CD4-positive, alpha-beta memory T cell (primary cell): ENCODE results near the gene ST3GAL2. TPM values are rescaled to one million over a fixed set of nuclear protein-coding genes. Genes with fewer than 3 reads are reported as not detected.

Source experiments
- CTCF ChIA-PET: fragments of 350-600 bp; sonication (Branson Sonifier 250); formaldehyde crosslinking; loops from one replicate; lab custom pipeline; 2021; ENCODE audit warnings: inconsistent platforms; ENCODE audit not compliant: partially characterized antibody; lab: Charles Lee
- POLR2A ChIA-PET: fragments of 350-600 bp; sonication (Branson Sonifier 250); formaldehyde crosslinking; loops from one replicate; lab custom pipeline; 2021; ENCODE audit not compliant: partially characterized antibody; lab: Charles Lee
- DNase-seq, 5 donors: peaks; one replicate each; pipeline versions ENCODE4 v3.0.0 to v3.0.0-alpha.2; 2020 to 2022; ENCODE audit warnings: mixed read lengths in 1 of 5
- H3K27ac ChIP-seq: one replicate; pipeline ENCODE4 v1.7.0; 2013; ENCODE audit warnings: low read depth, low read length
- H3K27me3 ChIP-seq: 2 replicates; pipeline ENCODE4 v1.7.0; 2013; ENCODE audit warnings: mild to moderate bottlenecking, low read length, moderate library complexity; ENCODE audit not compliant: insufficient read depth
- H3K36me3 ChIP-seq: 2 replicates; pipeline ENCODE4 v1.7.0; 2013; ENCODE audit warnings: mild to moderate bottlenecking, low read length, moderate library complexity; ENCODE audit not compliant: insufficient read depth
- H3K4me1 ChIP-seq: 2 replicates; pipeline ENCODE4 v1.7.0; 2013; ENCODE audit warnings: mild to moderate bottlenecking, low read length, moderate library complexity; ENCODE audit not compliant: insufficient read depth
- H3K4me3 ChIP-seq, 2 donors: one replicate each; pipeline ENCODE4 v1.7.0; 2013; ENCODE audit warnings: low read length in 2 of 2, mild to moderate bottlenecking in 1 of 2
- H3K9me3 ChIP-seq, 2 donors: one replicate each; pipeline ENCODE4 v1.7.0; 2013; ENCODE audit warnings: low read length in 2 of 2, control low read depth in 1 of 2; ENCODE audit not compliant: control insufficient read depth in 1 of 2
- H3K27ac Mint-ChIP-seq, 7 donors: one replicate each; pipeline ENCODE4 v1.8.0; 2020 to 2021; ENCODE audit warnings: mixed read lengths in 7 of 7, mild to moderate bottlenecking in 6 of 7, inconsistent platforms in 3 of 7, moderate library complexity in 3 of 7
- H3K27me3 Mint-ChIP-seq, 2 donors: one replicate each; pipeline ENCODE4 v1.8.0; 2020 to 2021; ENCODE audit warnings: mixed read lengths in 2 of 2
- H3K36me3 Mint-ChIP-seq, 2 donors: one replicate each; pipeline ENCODE4 v1.8.0; 2020 to 2021; ENCODE audit warnings: mixed read lengths in 2 of 2, inconsistent platforms in 1 of 2, mild to moderate bottlenecking in 1 of 2
- H3K4me1 Mint-ChIP-seq, 4 donors: one replicate each; pipeline ENCODE4 v1.8.0; 2020 to 2021; ENCODE audit warnings: mixed read lengths in 4 of 4, mild to moderate bottlenecking in 1 of 4
- H3K4me3 Mint-ChIP-seq, 8 donors: one replicate each; pipeline ENCODE4 v1.8.0; 2020 to 2021; ENCODE audit warnings: mixed read lengths in 8 of 8, mild to moderate bottlenecking in 7 of 8, moderate library complexity in 6 of 8, inconsistent platforms in 3 of 8
- H3K9me3 Mint-ChIP-seq, 8 donors: one replicate each; pipeline ENCODE4 v1.8.0; 2020 to 2021; ENCODE audit warnings: mixed read lengths in 8 of 8, mild to moderate bottlenecking in 5 of 8, inconsistent platforms in 3 of 8, moderate library complexity in 1 of 8
- intact Hi-C: fragments of 100-400 bp; cut with micrococcal nuclease; formaldehyde crosslinking; loops from one replicate; pipeline ENCODE4 v1.15.1; 2023
- polyA plus RNA-seq, 2 donors: library from polyadenylated mRNA; unstranded; fragments of 300-500 nt; fragmentation: Illumina TruSeq; gene quantifications; one replicate each; pipeline ENCODE4 v1.2.3, GENCODE V29; 2021
- total RNA-seq, 2 experiments: library from RNA; stranded (reverse); gene quantifications; one replicate each; pipeline ENCODE4 v1.2.3, GENCODE V29; 2021

ST3GAL2 gene
- total and polyA plus RNA-seq, 4 experiments from 2014 or later, result 10.0 to 30.8 (median 21.7) TPM

DNA sequence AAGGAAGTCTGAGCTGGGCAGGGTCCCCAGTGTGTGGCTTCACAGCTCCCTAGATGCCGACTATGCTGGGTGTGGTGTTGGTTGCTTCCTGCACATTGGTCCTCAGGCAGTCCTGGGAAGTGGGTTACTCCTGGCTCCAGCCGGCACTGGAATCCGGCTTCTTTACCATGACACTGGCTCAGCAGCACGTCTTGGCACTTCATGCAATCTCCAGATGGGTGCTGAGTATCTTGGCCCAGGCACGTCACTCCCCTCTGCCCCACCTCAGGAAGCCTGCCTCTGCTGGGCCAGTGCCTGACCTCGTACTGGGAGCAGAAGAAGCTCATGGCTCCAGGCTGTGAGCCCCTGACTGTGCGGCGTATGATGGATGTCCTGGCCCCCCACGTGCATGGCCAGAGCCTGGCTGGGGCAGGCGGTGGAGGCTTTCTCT lies 40.0 kb upstream of the ST3GAL2 start:
- Mint-ChIP-seq H3K36me3 (peaks cover 13 to 42% of the 10 kb centered on the region in 2 donors), H3K4me1 (peaks cover 0 to 9% (median under 1%) of the 10 kb centered on the region in 4 donors), H3K9me3 (no peaks in the 10 kb centered on the region), H3K27me3 (no peaks in the 10 kb centered on the region), H3K4me3 (no peak overlapping the region), H3K27ac (peak overlapping the region in 3 of 7 donors; percentile 13 to 42 (median 36))
- Histone ChIP-seq H3K9me3 (no peaks in the 10 kb centered on the region), H3K27ac (no peak overlapping the region), H3K4me3 (no peak overlapping the region), H3K4me1 (no peaks in the 10 kb centered on the region), H3K27me3 (no peaks in the 10 kb centered on the region), H3K36me3 (peaks cover 34% of the 10 kb centered on the region)
- ChIA-PET CTCF (interaction anchor here (0.9 kb wide), 1 partner anchor 84 kb away, joined by 3 read pairs; no protein-coding TSS in a partner anchor), POLR2A (interaction anchor here (1.2 kb wide), 1 partner anchor 25 kb away, joined by 5 read pairs; the partner anchor contains the start of gene FCSK)
- intact Hi-C loops, result no loop called here
- DNase-seq, result no peak

- Mint-ChIP-seq H3K27ac (peak overlapping the region in 2 of 7 donors; percentile 30 to 50), H3K27me3 (no peaks in the 10 kb centered on the region), H3K4me1 (peaks cover 0 to 9% (median under 1%) of the 10 kb centered on the region in 4 donors), H3K9me3 (no peaks in the 10 kb centered on the region), H3K36me3 (peaks cover 13 to 38% of the 10 kb centered on the region in 2 donors), H3K4me3 (no peak overlapping the region)
- intact Hi-C loops, result no loop called here
- peaks cover 27% of the 10 kb centered on the region for H3K36me3 ChIP-seq
- no peak overlapping the region for H3K4me3 ChIP-seq
- no peaks in the 10 kb centered on the region for H3K9me3 ChIP-seq
- no peak for DNase-seq
- no peak overlapping the region for H3K27ac ChIP-seq
- no peaks in the 10 kb centered on the region for H3K27me3 ChIP-seq
- H3K4me1 ChIP-seq, result no peaks in the 10 kb centered on the region
- CTCF ChIA-PET, result interaction anchor here (0.9 kb wide), 1 partner anchor 83 kb away, joined by 3 read pairs; no protein-coding TSS in a partner anchor
- POLR2A ChIA-PET, result interaction anchor here (1.0 to 1.2 kb wide), 2 partner anchors 9 to 24 kb away, joined by 4 to 5 read pairs; partner anchors contain the start of gene FCSK
Measured at GRCh38 chr16:70478169-70478568, 39.3 kb upstream of the ST3GAL2 start.

DNA sequence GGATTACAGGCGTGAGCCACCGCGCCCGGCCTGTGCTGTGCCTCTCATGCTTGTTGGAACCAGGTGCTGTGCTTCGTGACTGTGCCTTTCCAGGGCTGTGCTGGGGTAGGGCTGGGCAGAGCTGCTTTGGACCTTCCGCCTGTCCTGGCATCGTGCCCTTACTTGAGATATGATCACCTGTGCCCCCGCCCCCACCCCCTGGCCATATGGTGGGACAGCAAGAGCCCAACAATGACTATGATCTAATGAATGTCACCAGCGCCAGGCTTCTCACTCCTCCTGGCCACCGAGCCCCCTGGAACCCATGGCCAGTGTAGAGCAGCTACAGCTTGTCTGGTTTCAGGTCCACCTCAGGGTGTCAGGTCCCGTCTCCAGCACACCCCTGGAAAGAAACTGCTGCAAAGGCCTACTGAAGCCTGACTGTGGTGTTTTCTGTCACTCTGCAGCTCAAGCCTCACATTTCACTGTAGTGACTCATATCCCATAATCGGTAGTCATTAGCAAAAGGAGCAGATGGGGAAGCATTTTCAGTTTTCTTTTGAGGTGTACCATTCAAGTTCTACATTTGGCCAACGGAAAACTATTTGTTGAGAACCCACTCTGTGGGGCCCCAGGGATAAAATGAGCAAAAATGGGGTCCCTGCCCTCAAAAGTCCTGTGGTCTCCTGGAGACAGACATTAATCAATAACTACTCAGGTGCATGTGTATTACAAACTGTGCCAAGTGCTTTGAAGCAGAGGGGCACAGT lies 37.5 kb upstream of the ST3GAL2 start:
- peaks cover 17% of the 10 kb centered on the region for H3K36me3 ChIP-seq
- H3K27ac Mint-ChIP-seq, result peak overlapping the region in 3 of 7 donors; percentile 48 to 63 (median 61)
- no peak overlapping the region for H3K4me3 Mint-ChIP-seq
- intact Hi-C loops, result no loop called here
- no peaks in the 10 kb centered on the region for H3K27me3 ChIP-seq
- H3K4me1 Mint-ChIP-seq, result peaks cover 0 to 9% (median under 1%) of the 10 kb centered on the region in 4 donors
- no peak overlapping the region for H3K4me3 ChIP-seq
- DNase-seq, result no peak
- H3K36me3 Mint-ChIP-seq, result peaks cover 5 to 27% of the 10 kb centered on the region in 2 donors
- CTCF ChIA-PET, result no interaction called here
- H3K27me3 Mint-ChIP-seq, result no peaks in the 10 kb centered on the region
- no peak overlapping the region for H3K27ac ChIP-seq
- POLR2A ChIA-PET, result interaction anchor here (2.0 kb wide), 1 partner anchor 95 kb away, joined by 7 read pairs; no protein-coding TSS in a partner anchor
- H3K9me3 ChIP-seq, result no peaks in the 10 kb centered on the region
- H3K4me1 ChIP-seq, result no peaks in the 10 kb centered on the region
- no peaks in the 10 kb centered on the region for H3K9me3 Mint-ChIP-seq

DNA sequence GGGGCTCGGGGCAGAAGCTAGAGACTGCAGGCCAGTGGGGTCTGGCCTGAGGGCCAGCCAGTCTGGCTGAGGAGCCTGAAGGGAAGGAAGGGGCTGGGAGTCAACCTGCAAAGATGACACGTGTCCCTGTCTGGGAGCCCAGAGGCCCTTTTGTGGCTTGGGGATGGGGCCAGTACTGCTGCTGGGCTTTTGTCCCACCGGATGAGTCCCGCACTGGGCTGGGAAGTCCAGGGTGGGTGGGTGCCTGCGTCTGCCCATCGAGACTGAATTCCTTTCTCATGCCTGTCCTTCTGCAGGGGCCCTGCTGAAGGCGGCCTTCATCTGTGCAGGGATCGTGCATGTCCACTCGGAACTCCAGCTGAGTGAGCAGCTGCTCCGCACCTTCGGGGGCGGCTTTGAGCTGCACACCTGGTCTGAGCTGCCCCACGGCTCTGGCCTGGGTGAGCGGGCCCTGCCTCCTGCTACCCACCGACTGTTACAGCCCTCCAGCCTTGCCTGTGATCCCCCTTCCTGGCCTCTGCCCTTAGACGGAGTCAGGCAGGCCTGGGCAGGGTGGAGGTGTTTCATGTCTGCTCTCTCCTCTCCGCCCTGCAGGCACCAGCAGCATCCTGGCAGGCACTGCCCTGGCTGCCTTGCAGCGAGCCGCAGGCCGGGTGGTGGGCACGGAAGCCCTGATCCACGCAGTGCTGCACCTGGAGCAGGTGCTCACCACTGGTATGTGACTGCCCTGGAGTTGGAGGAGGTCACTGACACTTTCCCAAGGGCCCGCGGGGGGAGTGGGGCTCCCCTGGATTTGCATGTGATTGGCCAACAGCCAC lies 36.4 kb upstream of the ST3GAL2 start:
- no peak overlapping the region for H3K4me3 ChIP-seq
- no peaks in the 10 kb centered on the region for H3K9me3 ChIP-seq
- peaks cover 10% of the 10 kb centered on the region for H3K36me3 ChIP-seq
- no peaks in the 10 kb centered on the region for H3K4me1 ChIP-seq
- intact Hi-C loops, result no loop called here
- ChIA-PET CTCF (no interaction called here), POLR2A (interaction anchor here (2.0 kb wide), 1 partner anchor 94 kb away, joined by 7 read pairs; no protein-coding TSS in a partner anchor)
- Mint-ChIP-seq H3K4me1 (peaks cover 0 to 9% (median under 1%) of the 10 kb centered on the region in 4 donors), H3K9me3 (no peaks in the 10 kb centered on the region), H3K4me3 (no peak overlapping the region), H3K36me3 (peaks cover 5 to 22% of the 10 kb centered on the region in 2 donors), H3K27ac (no peak overlapping the region), H3K27me3 (no peaks in the 10 kb centered on the region)
- DNase-seq, result no peak
- H3K27me3 ChIP-seq, result no peaks in the 10 kb centered on the region
- H3K27ac ChIP-seq, result no peak overlapping the region

DNA sequence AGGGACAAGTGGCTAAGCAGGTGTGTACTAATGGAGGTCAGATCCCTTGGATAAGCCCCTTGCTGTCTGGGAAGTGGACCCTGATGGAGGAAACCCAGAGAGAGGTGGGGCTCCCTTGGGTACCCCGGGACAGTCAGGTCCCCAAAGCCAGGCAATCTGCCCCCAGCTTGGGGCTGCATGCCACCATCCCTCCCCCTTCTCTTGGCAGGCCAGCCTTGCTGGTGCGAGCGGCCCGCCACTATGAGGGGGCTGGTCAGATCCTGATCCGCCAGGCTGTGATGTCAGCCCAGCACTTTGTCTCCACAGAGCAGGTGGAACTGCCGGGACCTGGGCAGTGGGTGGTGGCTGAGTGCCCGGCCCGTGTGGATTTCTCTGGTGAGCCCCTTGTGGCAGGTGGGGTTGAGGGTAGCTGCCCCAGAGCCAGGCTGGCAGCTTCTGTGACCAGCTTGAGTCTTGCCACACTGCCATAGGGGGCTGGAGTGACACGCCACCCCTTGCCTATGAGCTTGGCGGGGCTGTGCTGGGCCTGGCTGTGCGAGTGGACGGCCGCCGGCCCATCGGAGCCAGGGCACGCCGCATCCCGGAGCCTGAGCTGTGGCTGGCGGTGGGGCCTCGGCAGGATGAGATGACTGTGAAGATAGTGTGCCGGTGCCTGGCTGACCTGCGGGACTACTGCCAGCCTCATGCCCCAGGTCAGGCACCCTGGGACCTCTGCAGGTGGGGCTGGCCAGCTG lies 35.6 kb upstream of the ST3GAL2 start:
- Histone ChIP-seq H3K4me1 (no peaks in the 10 kb centered on the region), H3K4me3 (no peak overlapping the region), H3K9me3 (no peaks in the 10 kb centered on the region), H3K27ac (no peak overlapping the region), H3K36me3 (peaks cover 2% of the 10 kb centered on the region), H3K27me3 (no peaks in the 10 kb centered on the region)
- Mint-ChIP-seq H3K4me3 (no peak overlapping the region), H3K27ac (peak overlapping the region in 2 of 7 donors; percentile 22 to 82), H3K4me1 (peaks cover 0 to 9% (median under 1%) of the 10 kb centered on the region in 4 donors), H3K36me3 (peaks cover 5 to 22% of the 10 kb centered on the region in 2 donors), H3K27me3 (no peaks in the 10 kb centered on the region), H3K9me3 (no peaks in the 10 kb centered on the region)
- ChIA-PET CTCF (interaction anchor here (1.5 kb wide), 1 partner anchor 105 kb away, joined by 3 read pairs; no protein-coding TSS in a partner anchor), POLR2A (interaction anchor here (2.0 kb wide), 1 partner anchor 93 kb away, joined by 7 read pairs; no protein-coding TSS in a partner anchor)
- intact Hi-C loops, result loop anchor here (5.0 kb wide), 1 partner anchor 77 kb away; no protein-coding TSS in a partner anchor
- DNase-seq, result no peak

DNA sequence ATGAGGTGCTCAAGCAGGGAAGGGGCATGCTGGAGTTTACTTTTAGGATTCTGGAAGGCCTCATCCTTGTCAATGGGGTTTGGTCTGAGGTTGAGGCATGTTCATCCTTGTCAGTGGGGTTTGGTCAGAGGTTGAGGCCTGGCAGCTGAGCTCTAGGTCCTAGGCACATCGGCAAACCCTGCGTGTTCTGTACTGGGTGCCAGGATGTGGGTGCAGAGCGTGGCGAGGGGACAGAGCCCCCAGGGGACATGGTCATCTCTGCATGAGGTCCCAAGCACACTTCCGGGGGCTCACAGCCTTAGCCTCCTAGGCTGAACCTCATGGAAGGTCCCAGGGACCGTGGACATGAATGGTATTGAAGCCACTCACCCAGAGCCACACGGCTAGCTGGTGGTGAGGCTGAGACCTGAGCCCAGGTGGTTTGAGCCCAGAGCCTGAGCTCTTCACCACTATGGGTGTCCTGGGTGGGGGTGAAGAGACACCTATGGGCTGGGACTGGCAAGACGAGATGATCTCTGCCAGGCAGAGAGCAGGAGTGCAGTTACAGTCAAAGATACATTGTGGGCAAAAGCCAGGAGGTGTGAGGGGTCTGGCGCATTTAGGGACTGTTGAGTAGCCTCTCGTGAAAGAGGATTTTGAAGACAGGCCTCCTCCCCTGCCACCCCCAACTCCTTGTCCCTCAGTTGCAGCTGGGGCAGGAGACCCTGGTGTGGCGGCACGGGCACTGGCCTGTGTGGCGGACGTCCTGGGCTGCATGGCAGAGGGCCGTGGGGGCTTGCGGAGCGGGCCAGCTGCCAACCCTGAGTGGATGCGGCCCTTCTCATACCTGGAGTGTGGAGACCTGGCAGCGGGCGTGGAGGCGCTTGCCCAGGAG lies 34.8 kb upstream of the ST3GAL2 start:
- Histone ChIP-seq H3K9me3 (no peaks in the 10 kb centered on the region), H3K4me3 (no peak overlapping the region), H3K27me3 (no peaks in the 10 kb centered on the region), H3K4me1 (no peaks in the 10 kb centered on the region), H3K27ac (no peak overlapping the region), H3K36me3 (no peaks in the 10 kb centered on the region)
- H3K4me3 Mint-ChIP-seq, result no peak overlapping the region
- H3K4me1 Mint-ChIP-seq, result peaks cover 0 to 4% (median 0%) of the 10 kb centered on the region in 4 donors
- H3K27ac Mint-ChIP-seq, result peak overlapping the region in 3 of 7 donors; percentile 22 to 82 (median 44)
- CTCF ChIA-PET, result interaction anchor here (1.5 kb wide), 1 partner anchor 104 kb away, joined by 3 read pairs; no protein-coding TSS in a partner anchor
- POLR2A ChIA-PET, result no interaction called here
- no peaks in the 10 kb centered on the region for H3K9me3 Mint-ChIP-seq
- no peaks in the 10 kb centered on the region for H3K27me3 Mint-ChIP-seq
- DNase-seq, result no peak
- peaks cover 5 to 19% of the 10 kb centered on the region in 2 donors for H3K36me3 Mint-ChIP-seq
- intact Hi-C loops, result loop anchor here (5.0 kb wide), 1 partner anchor 76 kb away; no protein-coding TSS in a partner anchor
